Hematopoietic multipotent progenitor cell (in vitro differentiated cells): ENCODE measurements around the gene EGFL8. TPM values are rescaled to one million over a fixed set of nuclear protein-coding genes. Genes with fewer than 3 reads are reported as not detected.

Source experiments
- small RNA-seq: library from RNA; depleted of rRNA; stranded (forward); fragments of <200 nt; gene quantifications from one replicate; pipeline ENCODE3, GENCODE V24; 2012
- total RNA-seq: library from RNA; depleted of rRNA; stranded (reverse); fragments of >200 nt; gene quantifications from one replicate; pipeline ENCODE4 v1.2.3, GENCODE V29; 2012

The EGFL8 gene
- total RNA-seq, 1 donor, result 5.1 TPM

Small RNA genes lying within 50 kb of the gene (small RNA-seq; reads per million reads assigned to genes)
- gene AL662884.1 (not detected), gene MIR6833 (not detected)

Other genes with a start within 250 kb of the EGFL8 start
- gene C2, start 236.9 kb upstream of the EGFL8 start, total RNA-seq, result 0.54 TPM
- gene CFB, start 218.5 kb upstream of the EGFL8 start, total RNA-seq, result 0.54 TPM
- gene NELFE, start 205.6 kb upstream of the EGFL8 start, total RNA-seq, result 44.7 TPM
- 62.7 TPM for gene SKIC2, start 205.4 kb upstream of the EGFL8 start, total RNA-seq
- gene DXO, start 192.5 kb upstream of the EGFL8 start, total RNA-seq, result 36.4 TPM
- 5.9 TPM for gene C4A, start 182.5 kb upstream of the EGFL8 start, total RNA-seq
- gene C4B, start 149.8 kb upstream of the EGFL8 start, total RNA-seq, result 4.6 TPM
- gene CYP21A2, start 126.2 kb upstream of the EGFL8 start, total RNA-seq, result 0.27 TPM
- 1.1 TPM for gene TNXB, start 55.3 kb upstream of the EGFL8 start, total RNA-seq
- gene ATF6B, start 36.3 kb upstream of the EGFL8 start, total RNA-seq, result 49.8 TPM
- 4.0 TPM for gene FKBPL, start 34.3 kb upstream of the EGFL8 start, total RNA-seq
- 0.27 TPM for gene PRRT1, start 12.7 kb upstream of the EGFL8 start, total RNA-seq
- gene PPT2, start 10.5 kb upstream of the EGFL8 start, total RNA-seq, result 30.2 TPM
- 41.7 TPM for gene AGPAT1, start 11.5 kb downstream of the EGFL8 start, total RNA-seq
- gene RNF5, start 13.8 kb downstream of the EGFL8 start, total RNA-seq, result 29.1 TPM
- gene AGER, start 19.7 kb downstream of the EGFL8 start, total RNA-seq, result 0.81 TPM
- 75.9 TPM for gene PBX2, start 25.6 kb downstream of the EGFL8 start, total RNA-seq
- gene GPSM3, start 28.0 kb downstream of the EGFL8 start, total RNA-seq, result 58.7 TPM
- gene NOTCH4, start 59.5 kb downstream of the EGFL8 start, total RNA-seq, result 3.5 TPM
- gene TSBP1, start 207.3 kb downstream of the EGFL8 start, total RNA-seq, result not detected
- gene BTNL2, start 242.6 kb downstream of the EGFL8 start, total RNA-seq, result not detected